8988T (cell line): ENCODE results near the gene MUC5AC.
"Not testable (repeated sequence)": the region's sequence is repeated elsewhere in the genome, so short reads cannot be mapped to it uniquely, and the experiment has no call there.

Source experiments
- DNase-seq: peaks from one replicate; pipeline ENCODE4 v3.0.0; 2011

Gene MUC5AC

GRCh38 chr11:1163911-1164735, 6.4 kb downstream of the MUC5AC start:
- peak; percentile 41 for DNase-seq

DNA sequence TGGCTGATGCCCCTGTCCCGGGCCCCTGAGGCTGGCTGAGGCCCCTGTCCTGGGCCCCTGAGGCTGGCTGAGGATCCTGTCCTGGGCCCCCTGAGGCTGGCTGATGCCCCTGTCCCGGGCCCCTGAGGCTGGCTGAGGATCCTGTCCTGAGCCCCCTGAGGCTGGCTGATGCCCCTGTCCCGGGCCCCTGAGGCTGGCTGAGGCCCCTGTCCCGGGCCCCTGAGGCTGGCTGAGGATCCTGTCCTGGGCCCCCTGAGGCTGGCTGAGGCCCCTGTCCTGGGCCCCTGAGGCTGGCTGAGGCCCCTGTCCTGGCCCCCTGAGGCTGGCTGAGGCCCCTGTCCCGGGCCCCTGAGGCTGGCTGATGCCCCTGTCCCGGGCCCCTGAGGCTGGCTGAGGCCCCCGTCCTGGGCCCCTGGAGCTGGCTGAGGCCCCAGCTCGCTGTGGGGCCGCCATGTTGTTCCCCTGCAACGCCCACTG, 7.1 kb downstream of the MUC5AC start:
- not testable (repeated sequence) for DNase-seq

GRCh38 chr11:1165256-1166041, 7.7 kb downstream of the MUC5AC start:
- DNase-seq: peak; percentile 24

GRCh38 chr11:1167256-1167655, 9.5 kb downstream of the MUC5AC start:
- peak; percentile 50 for DNase-seq

GRCh38 chr11:1167751-1168231, 10.0 kb downstream of the MUC5AC start:
- peak; percentile 10 for DNase-seq

DNA sequence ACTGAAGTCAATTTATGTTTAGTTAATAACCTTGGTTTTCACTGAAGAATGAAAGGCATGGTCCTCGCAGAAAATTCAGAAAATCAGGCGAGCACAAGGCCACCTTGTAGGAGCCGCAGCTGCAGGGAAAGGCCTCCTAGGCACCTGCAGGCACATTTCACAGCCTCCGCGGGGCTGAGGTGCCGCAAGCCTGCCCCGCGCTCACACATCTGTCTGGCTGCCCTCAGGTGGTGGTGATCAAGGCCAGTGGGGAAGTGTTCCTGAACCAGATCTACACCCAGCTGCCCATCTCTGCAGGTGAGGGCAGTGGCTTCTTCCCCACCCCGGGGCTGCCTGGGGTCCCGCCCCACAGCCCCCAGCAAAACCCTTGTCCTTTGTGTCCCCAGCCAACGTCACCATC, 10.5 kb downstream of the MUC5AC start:
- peak; percentile 26 for DNase-seq

GRCh38 chr11:1168721-1169161, 11.0 kb downstream of the MUC5AC start:
- DNase-seq: peak; percentile 28

DNA sequence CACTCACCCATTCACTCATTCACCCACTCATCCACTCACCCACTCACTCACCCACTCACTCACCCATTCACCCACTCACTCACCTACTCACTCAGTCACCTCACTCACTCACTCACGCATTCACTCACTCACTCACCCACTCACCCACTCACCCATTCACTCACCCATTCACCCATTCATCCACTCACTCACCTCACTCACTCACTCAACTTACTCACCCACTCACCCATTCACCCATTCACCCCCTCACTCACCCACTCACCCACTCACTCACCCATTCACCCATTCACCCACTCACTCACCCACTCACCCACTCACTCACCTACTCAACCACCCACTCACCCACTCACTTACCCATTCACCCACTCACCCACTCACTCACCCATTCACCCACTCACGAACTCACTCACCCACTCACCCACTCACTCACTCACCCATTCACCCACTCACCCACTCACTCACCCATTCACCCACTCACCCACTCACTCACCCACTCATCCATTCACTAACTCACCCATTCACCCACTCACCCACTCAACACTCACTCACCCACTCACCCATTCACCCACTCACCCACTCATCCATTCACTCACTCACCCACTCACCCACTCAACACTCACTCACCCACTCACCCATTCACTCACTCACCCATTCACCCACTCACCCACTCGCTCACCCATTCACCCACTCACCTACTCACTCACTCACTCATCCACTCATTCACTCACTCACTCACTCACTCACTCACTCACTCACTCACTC, 13.7 kb downstream of the MUC5AC start:
- DNase-seq: no peak

GRCh38 chr11:1171985-1172728, 14.4 kb downstream of the MUC5AC start:
- DNase-seq: no peak

GRCh38 chr11:1172729-1173117, 15.0 kb downstream of the MUC5AC start:
- DNase-seq: no peak

DNA sequence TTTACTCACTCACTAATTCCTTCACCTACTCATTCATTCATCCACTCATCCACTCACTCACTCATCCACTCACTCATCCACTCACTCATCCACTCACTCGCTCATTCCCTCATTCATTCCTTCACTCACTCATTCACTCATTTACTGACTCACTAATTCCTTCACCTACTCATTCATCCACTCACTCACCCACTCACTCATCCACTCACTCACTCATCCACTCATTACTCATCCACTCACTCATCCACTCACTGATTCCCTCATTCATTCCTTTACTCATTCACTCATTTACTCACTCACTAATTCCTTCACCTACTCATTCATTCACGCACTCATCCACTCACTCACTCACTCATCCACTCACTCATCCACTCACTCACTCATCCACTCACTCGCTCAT, 15.6 kb downstream of the MUC5AC start:
- DNase-seq: not testable (repeated sequence)

DNA sequence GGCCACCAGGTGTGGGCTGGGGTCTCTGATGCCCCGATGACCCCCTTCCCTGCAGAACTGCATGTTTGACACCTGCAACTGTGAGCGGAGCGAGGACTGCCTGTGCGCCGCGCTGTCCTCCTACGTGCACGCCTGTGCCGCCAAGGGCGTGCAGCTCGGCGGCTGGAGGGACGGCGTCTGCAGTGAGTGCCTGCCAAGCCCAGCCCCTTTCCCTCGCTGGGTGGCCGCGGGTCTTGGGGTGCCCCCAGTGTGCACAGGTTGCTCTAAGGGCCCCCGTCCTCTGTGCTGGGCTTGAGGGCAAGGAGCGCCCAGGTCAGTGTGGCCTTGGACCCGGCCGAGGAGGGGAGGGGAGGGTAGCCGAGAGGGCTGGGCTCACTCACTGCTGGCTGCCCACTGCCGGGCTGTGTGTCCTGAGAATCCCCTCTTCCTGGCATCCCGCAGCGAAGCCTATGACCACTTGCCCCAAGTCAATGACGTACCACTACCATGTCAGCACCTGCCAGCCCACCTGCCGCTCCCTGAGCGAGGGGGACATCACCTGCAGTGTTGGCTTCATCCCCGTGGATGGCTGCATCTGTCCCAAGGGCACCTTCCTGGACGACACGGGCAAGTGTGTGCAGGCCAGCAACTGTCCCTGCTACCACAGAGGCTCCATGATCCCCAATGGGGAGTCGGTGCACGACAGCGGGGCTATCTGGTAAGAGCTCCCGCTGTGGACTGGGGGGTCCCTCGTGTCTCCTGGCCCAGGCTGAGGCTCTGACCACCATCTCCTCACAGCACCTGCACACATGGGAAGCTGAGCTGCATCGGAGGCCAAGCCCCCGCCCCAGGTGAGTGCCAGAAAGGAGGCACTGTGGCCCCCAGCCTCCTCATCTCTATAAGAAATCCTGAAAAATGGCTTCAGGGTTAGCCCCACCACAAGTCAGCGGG, 17.0 kb downstream of the MUC5AC start:
- DNase-seq: no peak

DNA sequence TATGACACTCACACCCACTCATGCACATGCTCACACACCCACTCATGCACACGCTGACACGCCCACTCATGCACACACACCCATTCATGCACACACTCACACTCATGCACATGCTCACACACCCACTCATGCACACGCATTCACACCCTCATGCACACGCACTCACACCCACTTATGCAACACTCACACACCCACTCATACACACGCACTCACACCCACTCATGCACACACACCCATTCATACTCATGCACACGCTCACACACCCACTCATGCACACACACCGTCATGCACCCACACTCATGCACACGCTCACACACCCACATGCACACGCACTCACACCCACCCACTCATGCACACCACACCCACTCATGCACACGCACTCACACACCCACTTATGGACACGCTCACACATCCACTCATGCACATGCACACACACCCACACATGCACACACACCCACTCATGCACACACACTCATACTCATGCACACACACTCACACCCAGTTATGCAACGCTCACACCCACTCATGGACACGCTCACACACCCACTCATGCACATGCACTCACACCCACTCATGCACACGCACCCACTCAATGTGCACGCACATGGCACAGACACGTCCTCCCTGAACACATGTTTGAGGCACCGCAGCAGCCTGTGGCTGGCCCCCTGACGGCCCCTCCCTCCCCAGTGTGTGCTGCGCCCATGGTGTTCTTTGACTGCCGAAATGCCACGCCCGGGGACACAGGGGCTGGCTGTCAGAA, 17.9 kb downstream of the MUC5AC start:
- no peak for DNase-seq

GRCh38 chr11:1176224-1177019, 18.7 kb downstream of the MUC5AC start:
- DNase-seq: no peak

- no peak for DNase-seq
These were observed 19.4 kb downstream of the MUC5AC start for GRCh38 chr11:1177020-1177770.

DNA sequence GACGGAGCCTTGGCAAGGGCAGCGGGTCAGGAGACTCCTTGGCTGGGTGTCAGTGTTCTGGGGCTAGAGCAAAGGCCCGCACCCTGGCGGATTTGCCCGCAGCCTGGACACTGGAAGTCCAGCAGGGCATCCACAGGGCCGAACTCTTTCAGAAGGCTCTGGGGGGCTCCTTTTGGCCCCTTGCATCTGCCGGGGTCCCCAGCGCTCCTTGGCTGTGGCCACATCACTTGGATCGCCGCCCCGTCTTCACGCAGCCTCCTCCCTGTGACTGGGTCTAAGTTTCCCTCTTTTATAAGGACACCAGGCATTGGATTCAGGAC, 20.0 kb downstream of the MUC5AC start:
- no peak for DNase-seq

GRCh38 chr11:1178201-1178885, 20.6 kb downstream of the MUC5AC start:
- no peak for DNase-seq

DNA sequence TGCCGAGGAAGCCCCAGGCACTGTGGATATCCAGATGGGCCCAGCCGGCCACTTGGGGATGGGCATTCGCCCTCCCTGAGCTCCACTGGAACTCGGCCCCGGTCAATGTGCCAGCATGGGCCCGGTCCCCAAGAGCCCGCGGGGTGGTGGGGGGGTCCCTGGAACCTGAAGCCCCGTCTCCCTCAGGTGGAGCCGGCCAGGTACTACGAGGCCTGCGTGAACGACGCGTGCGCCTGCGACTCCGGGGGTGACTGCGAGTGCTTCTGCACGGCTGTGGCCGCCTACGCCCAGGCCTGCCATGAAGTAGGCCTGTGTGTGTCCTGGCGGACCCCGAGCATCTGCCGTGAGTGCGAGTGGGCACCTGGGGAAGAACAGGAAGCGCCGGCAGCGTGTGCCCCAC, 21.2 kb downstream of the MUC5AC start:
- no peak for DNase-seq
